HepG2 (cell line): ENCODE measurements around the gene PIP4K2C. TPM values are rescaled to one million over a fixed set of nuclear protein-coding genes. Genes with fewer than 3 reads are reported as not detected.

Experiments
- BRD4 ChIP-seq: sonication (generic); formaldehyde crosslinking; IDR thresholded peaks from 2 replicates; pipeline ENCODE4 v1.4.0; 2020; ENCODE audit warnings: missing genetic modification reagents
- CCDC6 ChIP-seq: sonication (generic); formaldehyde crosslinking; IDR thresholded peaks from 2 replicates; pipeline ENCODE4 v1.8.1; 2022; ENCODE audit warnings: mild to moderate bottlenecking, missing genetic modification reagents, moderate library complexity
- FOXP4 ChIP-seq: sonication (generic); formaldehyde crosslinking; IDR thresholded peaks from 2 replicates; pipeline ENCODE4 v1.4.0; 2020; ENCODE audit warnings: missing genetic modification reagents
- GFI1 ChIP-seq: sonication (generic); formaldehyde crosslinking; IDR thresholded peaks from 2 replicates; pipeline ENCODE4 v1.5.0; 2020; ENCODE audit warnings: missing genetic modification reagents, mild to moderate bottlenecking, borderline replicate concordance
- IKZF4 ChIP-seq: sonication (generic); formaldehyde crosslinking; IDR thresholded peaks from 2 replicates; pipeline ENCODE4 v1.5.1; 2020; ENCODE audit warnings: borderline replicate concordance, mild to moderate bottlenecking, low read depth, missing genetic modification reagents; ENCODE audit errors: not compliant biosample characterization
- JDP2 ChIP-seq: sonication (generic); formaldehyde crosslinking; IDR thresholded peaks from 2 replicates; pipeline ENCODE4 v1.8.1; 2022; ENCODE audit warnings: missing genetic modification reagents, borderline replicate concordance
- KDM2A ChIP-seq: sonication (generic); formaldehyde crosslinking; IDR thresholded peaks from 2 replicates; pipeline ENCODE4 v1.4.0; 2020; ENCODE audit warnings: low read depth, missing genetic modification reagents, borderline replicate concordance
- KDM6A ChIP-seq: IDR thresholded peaks from 2 replicates; pipeline ENCODE4 v1.6.1; 2016; ENCODE audit warnings: low read depth
- PHF21A ChIP-seq: sonication (generic); formaldehyde crosslinking; IDR thresholded peaks from 2 replicates; pipeline ENCODE4 v1.5.0; 2020; ENCODE audit warnings: mild to moderate bottlenecking, missing genetic modification reagents
- SMAD3 ChIP-seq: sonication (generic); formaldehyde crosslinking; IDR thresholded peaks from 2 replicates; pipeline ENCODE4 v1.4.0; 2020; ENCODE audit warnings: missing genetic modification reagents
- SOX13 ChIP-seq, 3 experiments: fragments of 450-650 bp in 1 of 3; sonication (generic) in 1 of 3; formaldehyde crosslinking in 1 of 3; IDR thresholded peaks in 2 of 3; conservative IDR thresholded peaks in 1 of 3; 2 replicates each; pipeline versions ENCODE4 v1.5.0 to v1.6.1; 2016 to 2020; ENCODE audit warnings: antibody characterized with exemption in 1 of 3, mild to moderate bottlenecking in 1 of 3, missing compliant biosample characterization in 1 of 3, missing genetic modification reagents in 1 of 3, moderate library complexity in 1 of 3
- YY1 ChIP-seq: IDR thresholded peaks from 2 replicates; pipeline ENCODE4 v1.6.1; 2011; ENCODE audit warnings: low read length, low read depth, moderate library complexity, mild to moderate bottlenecking; ENCODE audit not compliant: insufficient read depth, insufficient replicate concordance
- ZBTB25 ChIP-seq: IDR thresholded peaks from 2 replicates; pipeline ENCODE4 v1.6.1; 2018; ENCODE audit warnings: missing genetic modification reagents
- ZNF282 ChIP-seq: fragments of 450-650 bp; IDR thresholded peaks from 2 replicates; pipeline ENCODE4 v1.6.1; 2018; ENCODE audit not compliant: partially characterized antibody
- ZNF597 ChIP-seq: sonication (generic); formaldehyde crosslinking; IDR thresholded peaks from 2 replicates; pipeline ENCODE4 v1.5.0; 2020; ENCODE audit warnings: missing genetic modification reagents
- ZNF609 ChIP-seq: sonication (generic); formaldehyde crosslinking; IDR thresholded peaks from 2 replicates; pipeline ENCODE4 v1.4.0; 2020; ENCODE audit warnings: mild to moderate bottlenecking, missing genetic modification reagents, borderline replicate concordance
- ZNF788 ChIP-seq: sonication (generic); formaldehyde crosslinking; IDR thresholded peaks from 2 replicates; pipeline ENCODE4 v1.5.0; 2020; ENCODE audit warnings: mild to moderate bottlenecking, missing genetic modification reagents, borderline replicate concordance
- polyA plus RNA-seq, 8 experiments: library from polyadenylated mRNA; depleted of rRNA in 3 of 8; stranded (reverse) in 7 of 8; unstranded in 1 of 8; fragments of >200 nt; fragmentation: Illumina TruSeq in 4 of 8; extraction: Trizol in 4 of 8; gene quantifications; 2 replicates each; pipeline versions ENCODE4 v1.2.1 to v1.2.3, GENCODE V29; 2011 to 2016; ENCODE audit warnings: low read depth in 4 of 8, missing spikeins in 1 of 8, mixed read lengths in 1 of 8; ENCODE audit not compliant: insufficient read depth in 1 of 8
- total RNA-seq, 5 experiments: library from RNA; depleted of rRNA; stranded (reverse); fragments of >200 nt; fragmentation: Illumina TruSeq; extraction: Trizol; gene quantifications; 2 replicates each; pipeline ENCODE4 v1.2.3, GENCODE V29; 2016; ENCODE audit warnings: low read depth in 1 of 5

The PIP4K2C gene
- total and polyA plus RNA-seq, 2 of the 13 experiments (the other 11 are each of a cell fraction or from before 2014, with no cell fraction given) = 23.3 to 26.4 TPM

- TF ChIP-seq ZNF282 = no peak
- TF ChIP-seq ZNF788 (CRISPR knock-in tag) = peak; percentile 95
- TF ChIP-seq SMAD3 = 0 out of 2 replicates have a peak, but pooled peaks have one; percentile 31
- peak; percentile 45; the same call in 1 of the 2 replicates for TF ChIP-seq KDM2A
- TF ChIP-seq BRD4 (CRISPR knock-in tag) = peak; percentile 64
- 0 out of 2 replicates have a peak, but pooled peaks have one; percentile 64 for TF ChIP-seq GFI1
- TF ChIP-seq YY1 = peak; percentile 31
- TF ChIP-seq SOX13 (IDR thresholded peaks at IDR 0.05) = no peak
- peak in 1 of 2 experiments; percentile 62; a peak in 2 of 4 replicates for TF ChIP-seq SOX13 (CRISPR knock-in tag; conservative IDR thresholded peaks at IDR 0.05 in 1 of 2, IDR thresholded peaks at IDR 0.05 in 1 of 2)
- TF ChIP-seq CCDC6 (CRISPR knock-in tag) = peak; percentile 72
- peak; percentile 85; the same call in 1 of the 2 replicates for TF ChIP-seq PHF21A (CRISPR knock-in tag)
- peak; percentile 16; the same call in 1 of the 2 replicates for TF ChIP-seq ZNF609 (CRISPR knock-in tag)
- no peak for TF ChIP-seq IKZF4
- peak; percentile 57; the same call in 1 of the 2 replicates for TF ChIP-seq FOXP4 (CRISPR knock-in tag)
- peak; percentile 59; the same call in 1 of the 2 replicates for TF ChIP-seq KDM6A (CRISPR knock-in tag)
- no peak for TF ChIP-seq ZNF597 (CRISPR knock-in tag)
- TF ChIP-seq ZBTB25 (CRISPR knock-in tag) = peak; percentile 90
- no peak for TF ChIP-seq JDP2 (CRISPR knock-in tag)
Observed at GRCh38 chr12:57575771-57576612, 15.0 kb upstream of the PIP4K2C start (continued).
